Skin of body (tissue), 2 donors: ENCODE data around the gene VENTX. TPM values are rescaled to one million over a fixed set of nuclear protein-coding genes. Genes with fewer than 3 reads are reported as not detected.
A peak's percentile ranks its signal among the peaks of the same experiment; 100 is the strongest.
"Not testable (repeated sequence)": the region's sequence is repeated elsewhere in the genome, so short reads cannot be mapped to it uniquely, and the experiment has no call there.

Experiments used
- DNase-seq: peaks from one replicate; lab custom pipeline; 2025; lab: John Stamatoyannopoulos, UW
- total RNA-seq: library from RNA; depleted of rRNA; stranded (reverse); fragments of >200 nt; gene quantifications from one replicate; pipeline ENCODE4 v1.2.3, GENCODE V29; 2014

Gene VENTX
- total RNA-seq, 1 donor from 2014 or later = 0.20 TPM

DNA sequence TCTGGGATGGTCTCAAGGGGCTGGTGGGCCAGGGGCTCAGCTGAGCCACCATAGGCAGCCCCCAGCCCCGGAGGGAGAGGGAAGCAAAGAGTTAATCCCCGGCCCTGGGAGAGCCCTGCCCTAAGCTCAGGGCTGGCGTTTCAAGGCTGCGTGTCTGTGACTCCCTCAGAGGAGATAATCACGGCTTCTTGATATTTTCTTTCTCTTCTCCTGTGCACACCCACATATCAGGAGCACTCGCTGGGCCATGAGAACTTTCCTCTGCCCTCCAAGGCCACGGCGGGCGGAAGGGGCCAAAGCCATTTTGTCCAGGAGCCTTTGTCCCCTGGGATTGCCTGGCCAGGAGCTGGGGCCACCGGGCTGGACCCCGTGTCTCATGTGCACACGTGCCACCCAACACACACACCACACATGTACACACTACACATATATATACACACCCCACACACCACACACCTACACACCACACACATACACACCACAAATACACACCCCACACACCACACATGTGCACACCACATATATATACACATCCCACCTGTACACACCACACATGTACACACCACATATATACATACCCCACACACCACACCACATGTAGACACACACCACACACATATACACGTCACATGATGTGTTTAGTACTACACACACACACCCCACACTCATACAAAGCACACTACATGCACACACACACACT lies 16.9 kb downstream of the VENTX start:
- DNase-seq = no peak

DNA sequence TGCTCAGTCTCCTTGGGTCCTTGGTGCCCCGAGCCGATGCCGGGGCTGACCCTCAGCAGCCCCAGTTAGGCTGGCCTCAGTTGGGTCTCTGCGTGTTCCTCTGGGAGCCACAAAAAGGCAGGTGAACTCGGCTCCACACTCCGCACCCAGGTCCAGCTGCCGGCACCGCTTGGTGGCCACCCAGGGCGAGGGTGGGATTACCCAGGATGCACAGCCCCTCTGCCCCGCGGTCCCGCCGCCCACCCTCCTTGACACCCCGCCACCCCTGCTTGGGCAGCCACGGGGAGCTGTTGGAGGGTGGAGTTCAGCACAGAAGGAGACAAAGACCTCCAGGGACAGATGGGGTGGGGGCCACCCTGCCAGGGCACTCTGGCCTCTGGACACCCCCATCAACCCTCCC lies 17.7 kb downstream of the VENTX start:
- no peak for DNase-seq

DNA sequence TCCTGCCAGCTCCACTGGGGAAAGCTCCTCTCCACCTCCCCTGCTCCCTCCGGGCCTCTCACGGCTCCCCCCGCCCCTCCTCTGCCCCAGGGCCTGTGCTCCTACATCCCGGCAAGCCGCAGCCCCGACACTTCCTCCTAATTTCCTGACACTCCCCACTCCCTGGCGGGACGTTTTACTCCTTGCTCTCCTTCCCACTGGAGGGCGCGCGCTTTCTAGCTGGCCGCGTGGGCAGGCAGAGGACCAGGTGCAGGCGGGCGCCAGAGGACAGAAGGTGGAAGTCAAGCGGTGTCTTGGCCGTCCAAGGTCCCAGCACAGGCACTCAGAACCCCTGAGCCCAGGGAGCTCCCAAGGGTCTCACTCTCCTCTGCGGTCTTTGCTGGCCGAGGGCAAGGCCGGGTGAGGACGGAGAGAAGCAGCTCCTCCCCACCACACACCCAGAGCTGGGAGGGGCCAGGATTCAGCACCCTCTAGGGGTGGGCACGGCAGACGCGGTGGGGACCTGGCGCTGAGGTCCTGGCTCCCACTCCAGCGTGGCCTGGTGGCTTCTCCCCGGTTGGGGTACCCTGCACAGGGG lies 19.9 kb downstream of the VENTX start:
- DNase-seq = no peak

DNA sequence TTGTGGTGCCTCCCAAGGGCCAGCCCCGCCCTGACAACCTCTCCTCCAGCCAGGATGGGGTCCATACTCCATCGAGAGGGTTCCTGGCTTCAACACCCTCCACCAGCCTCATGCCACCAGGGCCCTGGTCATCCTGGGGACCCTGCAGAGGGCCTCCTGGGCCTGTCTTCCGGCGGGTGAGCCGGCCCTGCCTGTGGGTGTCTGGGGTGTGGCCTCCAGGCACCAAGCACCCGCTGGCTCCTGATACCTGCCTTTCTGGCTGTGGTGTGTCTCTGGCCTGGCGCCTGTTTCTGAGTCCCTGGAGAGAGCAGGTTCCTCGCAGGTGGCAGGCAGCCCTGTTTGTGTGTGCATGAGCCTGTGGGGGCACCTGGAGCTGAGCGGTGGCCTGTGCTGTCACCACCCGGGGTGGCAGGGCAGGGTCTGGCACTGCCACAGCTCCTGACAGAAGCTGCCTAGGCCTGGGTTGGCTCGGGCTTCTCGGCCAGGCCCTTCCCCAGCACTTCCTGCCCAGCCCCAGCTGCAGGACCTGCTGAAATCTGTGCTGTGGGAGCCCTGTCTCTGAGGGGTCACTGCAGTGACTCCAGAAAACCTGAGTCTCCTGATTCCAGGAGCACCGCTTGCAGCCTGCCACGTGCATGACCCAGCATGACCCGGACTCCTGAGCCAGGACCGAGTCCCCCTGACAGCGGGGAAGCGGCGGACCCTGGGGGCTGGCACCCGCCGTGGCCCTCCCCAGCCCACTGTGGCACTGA lies 20.6 kb downstream of the VENTX start:
- DNase-seq = no peak

DNA sequence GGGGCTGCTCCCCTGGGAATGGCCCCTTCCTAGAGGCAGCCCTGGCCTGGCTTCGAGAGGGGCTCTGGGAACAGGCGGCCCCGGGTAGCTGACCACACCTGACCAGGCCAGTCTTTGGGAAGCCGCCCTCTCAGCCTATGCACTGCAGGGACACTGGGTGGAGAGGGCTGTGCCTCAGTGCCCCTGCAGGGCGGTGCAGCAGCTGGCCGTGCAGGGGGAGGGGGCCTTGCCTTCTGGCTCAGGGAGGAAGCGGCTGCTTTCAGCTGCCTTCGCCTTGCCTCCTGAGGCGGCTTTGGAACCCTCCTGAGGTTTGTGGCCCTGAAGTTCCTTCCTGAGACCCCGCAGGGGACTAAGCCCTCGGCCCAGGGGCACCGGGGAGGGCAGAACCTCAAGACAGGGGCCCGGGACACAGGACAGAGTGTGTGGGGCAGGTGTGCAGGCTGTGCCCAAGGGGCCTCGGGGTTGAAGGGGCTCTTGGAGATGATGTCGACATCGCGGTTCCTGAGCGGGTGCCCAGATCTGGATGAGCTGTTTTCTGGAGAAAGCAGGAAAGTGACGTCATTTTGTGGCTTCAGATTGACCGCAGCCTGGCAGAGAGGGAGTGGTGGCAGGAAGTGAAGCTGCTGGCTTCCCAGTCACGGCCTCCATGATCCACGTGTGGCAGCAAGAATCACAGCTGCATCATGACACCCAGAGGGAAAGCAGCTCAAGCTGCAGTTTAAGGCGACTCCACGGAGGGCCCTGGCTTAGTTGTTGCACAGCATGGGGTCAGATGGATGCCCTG lies 21.4 kb downstream of the VENTX start:
- DNase-seq = peak; percentile 71

DNA sequence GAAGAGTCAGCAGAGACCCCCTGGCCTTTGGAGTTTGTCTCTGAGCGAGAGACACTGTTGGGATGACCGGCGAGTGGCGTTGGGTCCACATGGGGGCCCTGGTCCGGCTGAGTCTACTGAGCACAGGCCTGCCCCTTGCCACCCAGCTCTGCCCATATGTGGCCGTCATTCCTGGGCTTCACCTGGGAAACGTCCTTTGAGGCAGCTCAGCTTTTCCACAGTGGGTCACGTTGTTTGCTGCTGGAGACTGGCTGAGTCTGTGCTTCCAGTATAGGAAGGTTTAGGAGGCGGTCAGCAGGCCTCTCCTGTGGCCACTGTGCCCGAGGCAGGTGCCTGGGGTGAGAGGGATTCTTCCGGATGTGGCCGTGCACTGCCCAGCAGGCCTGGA lies 21.9 kb downstream of the VENTX start:
- no peak for DNase-seq

DNA sequence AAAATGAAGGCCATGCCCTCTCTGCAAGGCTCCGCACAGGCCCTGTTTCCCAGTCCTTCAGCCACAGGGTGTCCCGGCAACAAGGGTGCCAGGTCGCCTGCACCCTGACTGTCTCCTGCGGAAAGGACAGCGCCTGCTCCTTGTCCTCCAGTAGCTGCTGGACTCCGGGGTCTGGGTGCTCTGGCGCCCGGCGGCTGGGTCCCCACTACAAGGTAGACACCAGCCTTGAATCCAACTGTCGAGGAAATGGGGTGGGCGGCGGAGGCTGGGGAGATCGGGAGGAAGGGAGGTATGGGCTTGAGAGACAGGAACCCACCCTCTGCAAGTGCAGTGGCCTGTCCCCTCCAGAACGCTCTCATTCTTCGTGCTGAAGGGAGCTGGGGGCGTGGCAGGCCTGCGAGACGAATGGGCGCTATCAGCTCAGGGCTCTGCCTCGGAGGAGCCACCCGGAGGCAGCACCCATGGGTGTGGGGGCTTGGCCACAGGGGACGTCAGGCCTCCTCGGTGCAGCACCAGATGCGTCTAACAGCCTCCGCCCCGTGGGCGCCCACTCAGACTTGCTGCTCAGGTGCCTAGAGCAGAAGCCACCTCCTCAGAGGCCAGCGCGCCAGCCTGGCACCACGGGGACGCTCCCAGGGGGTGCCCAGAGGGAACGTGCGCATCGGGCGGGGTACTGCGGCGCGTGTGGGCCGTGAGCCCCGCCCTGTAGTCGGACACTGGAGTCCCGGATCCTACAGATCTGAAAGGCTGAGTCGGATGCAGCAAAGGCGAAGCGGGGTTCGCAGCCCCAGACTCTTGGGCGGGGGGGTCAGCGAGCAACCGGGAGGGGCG lies 23.5 kb downstream of the VENTX start:
- DNase-seq = no peak

DNA sequence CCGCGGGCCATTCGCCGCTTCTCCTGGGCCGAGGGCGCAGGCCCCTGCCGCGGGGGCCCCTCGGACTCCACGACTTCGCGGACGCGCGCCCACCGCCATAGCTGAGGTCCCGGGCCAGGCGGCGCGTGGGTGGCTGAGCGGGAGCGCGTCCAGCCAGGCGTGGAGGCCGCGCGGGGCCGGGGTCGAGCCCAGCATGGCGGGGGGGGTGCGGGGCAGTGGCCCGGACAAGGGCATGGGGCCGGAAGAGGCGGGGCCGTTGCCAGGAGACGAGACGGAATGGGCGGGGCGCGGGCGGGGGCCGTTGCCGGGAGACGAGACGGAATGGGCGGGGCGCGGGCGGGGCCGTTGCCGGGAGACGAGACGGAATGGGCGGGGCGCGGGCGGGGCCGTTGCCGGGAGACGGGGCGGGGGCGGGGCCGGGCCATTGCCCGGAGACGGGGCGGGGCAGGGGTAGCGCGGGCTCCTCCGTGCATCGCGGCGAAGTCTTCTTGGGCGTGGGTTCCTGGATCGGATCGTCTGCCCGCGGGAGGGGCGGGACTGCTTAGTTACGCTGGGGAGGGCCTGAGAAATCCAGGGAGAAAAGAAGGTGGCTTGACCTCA lies 24.2 kb downstream of the VENTX start:
- no peak for DNase-seq

DNA sequence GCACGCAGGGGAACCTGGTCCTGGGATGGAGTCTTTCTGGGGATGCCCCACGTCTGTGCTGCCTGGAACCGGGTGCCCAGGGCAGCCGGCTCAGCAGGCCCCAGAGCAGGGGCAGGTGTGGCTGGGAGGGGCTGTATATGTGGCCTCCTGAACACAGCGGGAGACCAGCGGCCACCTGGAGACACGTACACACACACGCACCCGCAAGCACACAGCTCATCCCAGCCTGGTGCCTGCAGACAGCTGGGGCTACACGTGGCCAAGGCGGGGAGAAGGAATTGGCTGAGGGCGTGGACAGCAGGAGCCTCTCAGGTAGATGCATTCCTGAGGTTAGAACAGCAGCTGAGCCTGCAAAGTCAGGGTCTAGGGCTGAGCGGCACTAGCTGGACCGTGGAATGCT lies 25.0 kb downstream of the VENTX start:
- DNase-seq = no peak

DNA sequence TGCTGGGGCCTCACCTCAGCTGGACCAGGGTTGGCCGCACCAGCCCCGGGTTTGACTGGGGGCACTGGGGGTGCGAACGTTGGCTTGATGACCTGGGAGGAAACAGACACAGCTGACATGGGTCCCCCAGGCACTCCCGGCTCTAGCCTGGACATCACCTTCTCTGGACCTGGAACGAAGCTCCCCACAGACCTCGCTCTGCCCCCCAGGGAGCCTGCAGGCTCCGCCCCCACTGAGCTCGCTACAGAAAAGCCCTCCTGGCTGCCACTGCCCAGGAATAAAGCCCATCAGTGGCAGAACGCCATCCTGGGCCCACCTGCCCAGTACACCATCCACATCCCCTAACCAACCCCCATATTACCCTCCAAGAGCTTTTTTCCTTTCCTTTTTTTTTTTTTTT lies 26.0 kb downstream of the VENTX start:
- DNase-seq = no peak

DNA sequence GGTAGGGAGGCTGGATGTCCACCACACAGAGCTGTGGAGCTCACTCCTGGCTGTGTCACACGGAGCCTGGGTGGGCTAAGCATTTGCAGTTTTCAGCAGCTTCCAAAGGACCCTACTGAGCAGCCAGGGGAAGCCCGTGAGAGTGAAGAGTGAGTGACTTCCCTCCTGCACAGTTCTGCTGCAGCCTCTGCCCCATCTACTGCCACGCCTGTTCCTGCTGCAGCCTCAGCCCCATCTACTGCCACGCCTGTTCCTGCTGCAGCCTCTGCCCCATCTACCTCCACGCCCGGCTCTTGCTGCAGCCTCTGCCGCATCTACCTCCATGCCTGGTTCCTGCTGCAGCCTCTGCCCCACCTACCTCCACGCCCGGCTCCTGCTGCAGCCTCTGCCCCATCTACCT lies 26.8 kb downstream of the VENTX start:
- no peak for DNase-seq

DNA sequence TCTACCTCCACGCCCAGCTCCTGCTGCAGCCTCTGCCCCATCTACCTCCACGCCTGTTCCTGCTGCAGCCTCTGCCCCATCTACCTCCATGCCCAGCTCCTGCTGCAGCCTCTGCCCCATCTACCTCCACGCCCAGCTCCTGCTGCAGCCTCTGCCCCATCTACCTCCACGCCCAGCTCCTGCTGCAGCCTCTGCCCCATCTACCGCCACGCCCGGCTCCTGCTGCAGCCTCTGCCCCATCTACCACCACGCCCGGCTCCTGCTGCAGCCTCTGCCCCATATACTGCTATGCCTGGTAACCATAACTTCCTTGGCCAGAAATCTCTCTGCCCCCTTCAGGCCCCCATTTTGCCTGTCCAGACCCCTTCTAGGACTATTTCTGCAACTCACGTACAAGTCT lies 27.4 kb downstream of the VENTX start:
- DNase-seq = not testable (repeated sequence)

DNA sequence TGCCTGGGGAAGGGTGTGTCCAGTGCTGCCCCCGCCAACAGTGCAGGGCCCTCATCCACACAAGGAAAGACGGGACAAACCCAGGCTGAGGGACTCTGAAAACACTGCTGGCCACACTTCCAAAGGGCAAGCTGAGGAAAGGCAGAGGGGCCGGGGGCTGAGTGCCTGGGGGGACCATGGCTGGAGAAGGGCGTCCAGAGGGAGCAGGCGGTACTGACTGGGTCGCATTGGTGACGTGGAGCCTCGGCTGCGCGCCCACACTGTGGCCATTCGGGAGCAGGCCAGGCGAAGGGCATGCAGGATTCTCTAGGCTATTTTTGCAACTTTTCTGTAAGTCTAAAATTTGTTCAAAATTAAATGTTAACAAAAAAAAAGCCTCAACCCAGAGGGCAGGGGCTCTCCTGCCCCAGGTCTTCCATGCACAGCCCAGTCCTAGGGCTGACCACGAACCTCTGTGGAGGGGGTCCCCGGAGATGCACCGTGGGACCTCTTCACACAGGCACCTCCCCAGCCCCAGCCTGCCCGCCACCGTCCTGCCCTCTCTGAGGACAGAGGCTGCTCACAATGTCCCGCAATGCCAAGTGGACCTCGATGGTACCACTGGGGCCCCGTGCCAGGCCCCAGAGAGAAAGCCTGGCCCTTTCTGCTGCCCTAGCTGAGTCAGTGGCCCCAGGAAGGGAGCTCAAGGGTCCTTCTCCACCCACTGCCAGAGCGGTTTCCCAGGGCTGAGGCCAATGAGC lies 28.6 kb downstream of the VENTX start:
- no peak for DNase-seq

DNA sequence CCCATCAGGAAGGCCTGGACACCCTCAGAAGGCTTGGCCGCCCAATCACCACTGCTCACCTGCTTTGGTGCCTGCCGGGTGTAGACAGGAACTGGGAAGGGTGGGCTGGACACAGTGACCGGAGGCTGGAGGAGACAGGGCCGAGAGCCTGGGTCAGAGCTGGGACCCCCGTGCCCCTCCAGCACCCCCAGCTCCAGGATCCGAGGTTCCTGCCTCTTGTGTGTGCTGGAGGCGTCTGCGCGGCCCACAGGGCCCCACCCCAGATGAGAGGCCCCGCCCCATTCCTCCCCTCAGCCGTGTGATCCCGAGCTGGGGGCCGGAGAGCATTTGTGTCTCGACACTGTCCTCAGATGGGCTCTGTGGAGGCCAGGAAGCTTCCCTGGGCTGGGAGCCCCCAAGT lies 29.6 kb downstream of the VENTX start:
- no peak for DNase-seq

DNA sequence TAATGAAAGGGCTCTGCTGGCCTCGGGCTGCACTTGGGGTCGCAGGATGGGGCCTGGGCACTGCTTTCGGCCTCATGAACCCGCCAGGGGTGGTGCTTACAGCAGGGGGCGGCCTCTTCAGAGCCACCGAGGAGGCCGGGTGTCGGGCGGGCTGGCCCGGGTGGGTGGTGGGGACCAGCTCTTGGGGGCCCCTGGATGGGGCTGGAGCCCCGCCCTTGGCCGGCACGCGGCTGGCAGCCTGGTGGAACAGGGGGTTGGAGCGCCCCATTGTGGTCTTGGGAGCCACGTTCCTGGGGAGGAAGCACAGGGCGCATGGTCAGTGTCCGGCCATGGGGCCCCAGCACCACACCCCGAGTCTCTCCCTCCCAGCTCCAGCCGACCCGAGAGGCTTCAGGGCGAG lies 30.2 kb downstream of the VENTX start:
- no peak for DNase-seq

DNA sequence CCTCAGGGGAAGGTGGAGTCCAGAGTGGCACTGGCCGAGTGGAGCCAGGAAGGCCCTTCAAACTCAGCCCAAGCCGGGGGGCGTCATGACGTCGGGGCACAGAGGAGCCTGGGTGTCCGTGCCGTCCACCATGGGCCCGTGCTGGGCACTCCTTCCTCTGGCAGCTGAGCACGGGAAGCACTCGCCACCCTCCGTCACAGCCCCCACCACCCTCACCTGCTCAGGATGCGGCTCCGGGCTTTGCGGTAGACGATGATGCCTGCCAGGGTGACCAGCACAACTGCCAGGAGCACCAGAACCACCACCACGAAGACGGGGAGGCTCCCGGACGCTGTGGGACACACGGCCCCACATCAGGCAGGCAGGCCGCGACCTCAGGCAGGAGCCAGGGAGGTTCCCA lies 30.9 kb downstream of the VENTX start:
- no peak for DNase-seq

DNA sequence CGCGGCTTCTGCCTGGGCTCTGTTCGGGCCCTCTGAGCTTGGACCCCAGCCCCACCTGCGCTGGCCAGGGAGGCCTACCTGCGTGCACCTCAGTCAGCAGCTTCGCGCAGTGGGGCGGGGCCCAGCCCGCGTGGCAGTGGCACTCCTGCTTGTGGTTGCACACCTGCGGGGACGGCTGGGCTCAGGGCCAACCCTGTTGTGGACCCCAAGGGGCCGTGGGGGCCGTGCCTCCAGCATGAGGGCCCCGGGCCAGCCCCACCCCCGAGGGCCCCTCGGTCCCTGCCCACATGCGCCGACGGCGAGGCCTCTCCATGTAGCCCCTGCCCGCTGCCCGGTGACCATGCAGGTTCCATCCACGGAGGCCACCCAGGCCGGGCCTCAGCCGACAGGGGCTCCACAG lies 31.7 kb downstream of the VENTX start:
- DNase-seq = no peak

DNA sequence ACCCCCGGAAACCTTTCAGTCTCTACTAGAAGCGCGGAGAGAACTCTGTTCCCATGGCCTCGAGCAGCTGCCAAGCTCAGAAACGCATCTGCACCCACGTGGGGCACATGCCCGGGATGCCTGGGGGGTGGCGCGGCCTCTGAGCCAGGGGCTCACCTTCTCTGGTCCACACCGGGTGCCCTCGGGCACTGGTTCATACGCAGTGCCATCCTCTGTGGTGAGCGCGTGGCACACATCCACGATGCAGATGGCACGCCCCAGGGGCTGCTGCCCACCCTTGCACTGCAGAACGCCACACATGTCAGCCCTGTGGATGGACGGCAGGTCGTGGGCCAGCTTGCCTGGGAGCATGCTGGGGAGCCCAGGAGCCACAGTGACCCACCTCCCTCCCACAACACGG lies 32.5 kb downstream of the VENTX start:
- DNase-seq = no peak

DNA sequence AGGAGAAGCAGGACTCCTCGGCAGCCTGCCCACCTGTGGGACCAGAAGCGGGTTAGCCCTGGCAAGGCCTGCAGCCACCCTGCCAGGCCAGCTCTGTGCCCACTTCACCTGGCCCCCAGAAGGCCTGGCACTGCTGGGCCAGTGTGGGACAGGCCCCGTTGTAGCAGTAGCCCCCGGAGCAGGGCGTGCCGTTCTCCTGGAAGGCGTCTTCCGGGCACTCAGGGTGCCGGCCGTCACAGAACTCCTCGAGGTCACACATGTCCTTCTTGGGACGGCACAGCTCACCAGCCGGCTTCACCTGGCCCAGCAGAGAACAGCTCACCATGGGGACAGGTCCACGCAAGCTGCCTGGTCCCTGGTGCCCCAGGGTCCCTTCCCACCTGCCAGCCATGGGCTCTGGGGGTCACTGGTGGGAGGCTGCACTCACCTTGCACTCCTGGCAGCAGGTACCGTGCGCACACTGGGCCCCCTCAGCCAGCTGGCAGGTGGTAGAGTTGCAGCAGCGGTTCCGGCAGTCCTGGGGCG lies 33.2 kb downstream of the VENTX start:
- no peak for DNase-seq
